Cortex of kidney (tissue), 1 donor: Measurements from ENCODE around the gene FOS.

Source experiments
- DNase-seq: peaks from one replicate; lab custom pipeline; 2025; lab: John Stamatoyannopoulos, UW

Gene FOS

DNA sequence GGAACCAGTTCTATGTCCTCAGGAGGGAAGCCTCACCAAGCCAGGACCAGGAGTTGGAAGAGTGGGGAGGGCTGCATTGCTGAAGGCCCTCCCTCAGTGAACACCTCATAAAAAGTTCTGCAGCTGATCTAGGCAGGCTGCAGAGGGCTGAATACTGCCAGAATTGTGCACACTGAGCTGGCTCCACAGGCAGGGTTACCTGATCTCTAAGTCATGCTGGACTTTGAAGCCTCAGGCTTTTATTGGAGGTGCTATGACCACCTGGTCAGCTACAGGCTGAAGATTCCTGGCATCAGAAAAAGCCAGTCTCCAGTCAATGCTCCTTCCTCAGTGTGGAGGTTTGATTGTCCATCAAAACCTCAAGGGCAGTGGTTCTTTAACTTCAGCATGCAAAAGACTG lies 39.7 kb downstream of the FOS start:
- DNase-seq: no peak

DNA sequence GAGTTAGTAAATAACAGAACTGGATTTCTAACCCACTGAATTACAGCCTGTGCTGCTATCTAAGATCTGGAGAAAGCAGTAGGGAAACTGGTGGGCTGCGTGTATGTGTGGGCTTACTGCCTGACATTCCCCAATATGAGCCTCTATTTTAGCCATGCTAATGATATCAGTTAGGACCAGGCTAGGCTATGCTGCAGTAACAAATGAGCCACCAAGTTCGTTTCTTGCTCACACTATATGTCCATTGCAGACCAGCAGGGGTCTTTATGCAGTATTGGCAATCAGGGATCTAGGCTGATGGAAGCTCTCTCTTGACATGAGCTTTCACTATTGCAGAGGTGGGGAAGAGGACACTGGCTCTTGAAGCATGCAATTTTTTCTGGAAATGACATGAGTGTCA lies 40.4 kb downstream of the FOS start:
- DNase-seq: no peak

DNA sequence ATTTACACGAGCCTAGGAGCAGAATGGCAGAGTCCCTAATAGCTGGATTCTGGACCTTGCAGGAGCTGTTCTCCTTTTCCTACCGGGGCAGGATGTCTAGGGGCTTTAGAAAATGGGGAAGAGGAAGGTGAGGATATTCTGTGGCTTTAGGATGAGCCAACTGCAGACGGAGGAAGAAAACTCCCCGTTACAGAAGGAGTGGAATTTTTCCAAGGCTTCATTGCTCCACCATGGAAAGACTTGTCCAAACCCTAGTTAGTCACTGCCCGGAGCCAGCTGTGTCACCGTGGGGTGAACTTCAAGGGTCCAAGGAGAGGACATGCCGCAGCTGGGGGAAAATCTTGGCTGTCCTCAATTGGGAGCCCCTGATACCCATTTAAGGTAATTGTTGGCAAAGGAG lies 41.6 kb downstream of the FOS start:
- no peak for DNase-seq

DNA sequence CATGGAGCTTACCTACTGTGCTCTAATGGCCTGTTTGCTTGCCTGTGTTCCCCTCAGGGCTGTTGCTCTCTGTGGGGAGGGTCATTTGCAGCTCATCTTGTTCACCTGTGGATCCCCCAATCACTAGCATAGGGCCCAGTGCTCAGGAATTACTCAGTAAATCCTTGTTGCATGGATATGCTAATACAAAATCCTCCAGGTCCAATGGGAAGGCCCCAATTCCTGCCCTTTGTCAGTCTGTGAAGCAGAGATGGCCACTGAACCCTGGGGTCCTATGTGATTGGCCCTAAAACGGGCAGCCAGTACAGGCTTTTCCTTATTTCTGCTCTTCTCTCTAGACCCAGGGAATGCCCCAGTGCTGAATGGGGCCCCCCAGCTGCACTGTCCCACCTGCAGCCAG lies 44.1 kb downstream of the FOS start:
- DNase-seq: no peak

DNA sequence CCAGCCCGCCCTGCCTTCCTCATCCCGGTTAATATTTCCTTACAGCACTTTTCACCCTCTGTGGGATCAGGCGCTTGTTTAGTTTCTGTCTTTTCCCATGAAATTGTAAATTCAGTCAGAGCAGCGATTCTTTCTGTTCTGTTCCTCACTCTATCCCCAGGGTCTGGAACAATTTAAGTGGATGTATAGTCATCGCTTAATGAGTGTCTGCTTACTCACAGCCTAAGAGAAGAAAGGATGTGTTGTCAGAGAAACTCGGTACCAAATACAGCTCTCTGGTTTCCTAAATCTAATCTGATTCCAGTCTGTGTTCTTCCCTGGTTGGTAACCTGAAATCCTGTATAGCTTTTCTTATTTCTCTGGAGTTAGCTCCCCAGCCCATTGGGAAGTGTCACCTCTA lies 44.9 kb downstream of the FOS start:
- no peak for DNase-seq

DNA sequence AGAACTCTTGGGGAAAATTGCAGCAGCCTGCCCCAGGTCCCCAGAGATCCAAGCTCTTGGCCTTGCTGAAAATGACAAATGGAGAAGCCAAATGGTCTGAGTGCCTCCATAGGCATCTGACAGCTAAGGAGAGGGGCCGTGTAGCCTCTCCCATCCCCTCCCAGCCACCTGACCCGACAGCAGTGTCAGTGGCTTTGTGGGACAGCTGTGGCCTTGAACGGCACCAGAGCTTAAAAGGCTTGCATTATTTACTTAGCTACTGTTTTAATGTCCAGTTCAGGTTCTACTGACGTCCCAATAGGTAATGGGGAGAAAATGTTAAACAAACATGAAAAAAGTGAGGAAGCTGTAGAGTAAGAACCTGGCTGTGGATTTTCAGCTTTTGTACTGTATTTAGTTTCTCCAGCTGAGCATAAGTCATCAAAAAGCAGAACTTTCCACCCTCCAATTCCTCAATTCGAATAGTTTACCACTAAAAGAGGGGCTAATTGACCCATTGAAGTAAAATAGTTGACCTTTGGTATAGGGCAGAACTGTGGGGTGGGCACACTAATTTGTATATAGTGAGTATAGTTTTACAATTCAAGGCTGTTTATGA lies 50.0 kb downstream of the FOS start:
- no peak for DNase-seq

DNA sequence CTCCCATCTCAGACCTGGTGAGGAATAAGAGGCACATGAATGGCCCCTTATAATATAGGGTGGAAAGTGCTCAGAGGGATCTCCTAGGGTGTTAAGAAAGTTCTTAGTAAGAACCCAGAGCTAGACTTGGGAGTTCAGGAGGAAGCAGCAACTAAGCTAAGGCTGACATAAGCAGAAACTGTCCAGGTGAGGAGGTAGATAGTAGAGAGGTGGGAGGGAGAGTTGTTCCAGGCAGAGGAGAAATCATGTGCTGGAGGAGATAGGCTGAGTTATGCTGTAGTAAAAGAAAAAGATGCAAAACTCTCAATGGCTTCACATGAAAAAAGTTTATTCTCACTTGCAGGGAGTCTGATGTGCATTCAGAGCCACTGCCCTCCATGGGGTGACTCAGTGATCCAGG lies 50.7 kb downstream of the FOS start:
- DNase-seq: no peak

DNA sequence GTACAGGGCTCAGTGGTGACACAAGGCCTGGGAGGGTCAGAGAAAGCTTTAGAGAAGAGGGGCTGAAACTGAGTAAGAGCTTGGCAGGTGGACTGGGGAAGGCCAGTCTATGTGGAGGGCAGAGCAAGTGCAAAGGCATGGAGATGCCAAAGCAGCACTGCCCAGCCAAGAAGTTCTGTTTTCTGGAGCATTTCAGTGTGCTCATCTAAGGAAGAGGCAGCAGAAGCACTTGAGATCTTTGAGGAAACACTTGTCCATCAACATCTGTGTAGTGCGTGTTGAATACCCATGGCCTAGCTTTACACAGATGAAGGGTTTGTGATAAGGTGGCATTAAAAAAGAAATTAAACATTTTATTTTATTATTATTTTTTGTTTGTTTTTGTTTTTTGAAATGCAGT lies 52.8 kb downstream of the FOS start:
- no peak for DNase-seq
